Activated T-helper 1 cell treated with anti-CD3 and anti-CD28 coated beads, Interleukin-12 subunit alpha, Interleukin-12 subunit beta, Interleukin-2, Interleukin-4 antibody, amounts not matched to agents 30 ng/mL and 10 ng/mL and 1 ng/mL, durations not matched to agents 14 hours and 24 hours and 36 hours (primary cell): ENCODE measurements around the gene MTMR10. TPM values are rescaled to one million over a fixed set of nuclear protein-coding genes. Genes with fewer than 3 reads are reported as not detected.
A peak's percentile ranks its signal among the peaks of the same experiment; 100 is the strongest.

Source experiments
- DNase-seq: peaks from one replicate; pipeline ENCODE4 v3.0.0; 2021; ENCODE audit warnings: low spot score
- H3K27ac Mint-ChIP-seq: one replicate; pipeline ENCODE4 v1.8.0; 2021; ENCODE audit warnings: mild to moderate bottlenecking, mixed read lengths
- H3K27me3 Mint-ChIP-seq: one replicate; pipeline ENCODE4 v1.8.0; 2022; ENCODE audit warnings: mild to moderate bottlenecking, moderate library complexity, mixed read lengths; ENCODE audit not compliant: insufficient read depth
- H3K36me3 Mint-ChIP-seq: one replicate; pipeline ENCODE4 v1.8.0; 2021; ENCODE audit warnings: low read depth, mixed read lengths
- H3K4me1 Mint-ChIP-seq: one replicate; pipeline ENCODE4 v1.8.0; 2021; ENCODE audit warnings: low read depth, mixed read lengths
- H3K4me3 Mint-ChIP-seq: one replicate; pipeline ENCODE4 v1.8.0; 2021; ENCODE audit warnings: mild to moderate bottlenecking, moderate library complexity, mixed read lengths
- H3K9me3 Mint-ChIP-seq: one replicate; pipeline ENCODE4 v1.8.0; 2021; ENCODE audit warnings: mixed read lengths
- intact Hi-C: fragments of 100-400 bp; cut with micrococcal nuclease; formaldehyde crosslinking; loops from one replicate; pipeline ENCODE4 v1.15.1; 2024
- total RNA-seq: library from RNA; stranded (reverse); gene quantifications from 2 replicates; pipeline ENCODE4 v1.2.3, GENCODE V29; 2022

Gene MTMR10, protein sequence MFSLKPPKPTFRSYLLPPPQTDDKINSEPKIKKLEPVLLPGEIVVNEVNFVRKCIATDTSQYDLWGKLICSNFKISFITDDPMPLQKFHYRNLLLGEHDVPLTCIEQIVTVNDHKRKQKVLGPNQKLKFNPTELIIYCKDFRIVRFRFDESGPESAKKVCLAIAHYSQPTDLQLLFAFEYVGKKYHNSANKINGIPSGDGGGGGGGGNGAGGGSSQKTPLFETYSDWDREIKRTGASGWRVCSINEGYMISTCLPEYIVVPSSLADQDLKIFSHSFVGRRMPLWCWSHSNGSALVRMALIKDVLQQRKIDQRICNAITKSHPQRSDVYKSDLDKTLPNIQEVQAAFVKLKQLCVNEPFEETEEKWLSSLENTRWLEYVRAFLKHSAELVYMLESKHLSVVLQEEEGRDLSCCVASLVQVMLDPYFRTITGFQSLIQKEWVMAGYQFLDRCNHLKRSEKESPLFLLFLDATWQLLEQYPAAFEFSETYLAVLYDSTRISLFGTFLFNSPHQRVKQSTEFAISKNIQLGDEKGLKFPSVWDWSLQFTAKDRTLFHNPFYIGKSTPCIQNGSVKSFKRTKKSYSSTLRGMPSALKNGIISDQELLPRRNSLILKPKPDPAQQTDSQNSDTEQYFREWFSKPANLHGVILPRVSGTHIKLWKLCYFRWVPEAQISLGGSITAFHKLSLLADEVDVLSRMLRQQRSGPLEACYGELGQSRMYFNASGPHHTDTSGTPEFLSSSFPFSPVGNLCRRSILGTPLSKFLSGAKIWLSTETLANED
- 11.8 and 13.4 TPM in 2 replicates for total RNA-seq

DNA sequence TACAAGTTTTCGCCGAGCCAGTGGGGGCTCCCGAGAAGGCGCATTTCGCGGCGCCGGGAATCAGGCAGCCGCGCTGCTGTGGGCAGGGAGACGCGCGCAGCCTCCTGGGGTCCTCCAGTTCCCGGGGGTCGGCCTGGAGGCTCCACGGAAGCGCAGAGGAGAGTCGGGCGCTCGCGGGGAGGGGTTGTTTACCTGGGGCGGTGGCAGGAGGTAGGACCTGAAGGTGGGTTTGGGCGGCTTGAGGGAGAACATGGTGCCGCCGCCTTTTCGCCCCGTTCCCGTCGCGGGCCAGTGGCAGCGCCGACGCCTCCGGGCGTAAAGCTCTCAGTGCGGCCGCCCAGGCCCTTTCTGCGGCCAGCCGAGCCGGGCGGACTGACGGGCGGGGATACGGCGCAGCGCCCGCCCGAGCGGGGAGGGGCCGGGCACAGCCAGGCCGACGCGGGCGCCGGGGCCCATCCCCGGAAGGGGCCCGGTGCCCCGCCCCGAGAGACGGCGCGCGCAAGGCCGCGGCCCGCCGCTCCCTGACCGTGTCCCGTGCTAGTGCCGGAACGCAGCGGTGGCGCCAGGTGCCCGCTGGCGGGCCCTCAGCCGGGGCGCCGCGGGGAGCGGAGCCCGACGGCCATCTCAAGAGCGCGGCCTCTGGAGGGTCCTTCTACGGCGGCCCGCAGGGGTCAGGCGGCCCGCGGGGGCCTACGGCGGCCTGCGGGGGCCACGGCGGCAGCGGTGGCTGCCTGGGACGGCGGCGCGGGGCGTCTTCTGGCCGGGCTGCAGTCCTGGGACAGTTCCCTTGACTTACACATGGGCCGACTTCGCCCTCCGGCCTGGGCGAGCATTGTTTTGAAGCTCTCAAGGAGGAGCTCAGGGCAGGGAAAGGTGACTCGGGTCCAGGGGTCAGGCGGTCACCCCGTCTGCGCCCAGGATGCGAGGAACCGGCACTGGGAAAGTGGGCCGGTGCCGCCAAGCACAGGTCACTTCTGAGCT lies at the start of gene MTMR10:
Gene MTMR10 (minus strand): TSS at position 374 of the 981 bp plus-strand sequence. CDS start 122 bp downstream, at position 252.
- Mint-ChIP-seq H3K9me3 (no peaks in the 10 kb centered on the region), H3K4me1 (peaks cover 26% of the 10 kb centered on the region)

DNA sequence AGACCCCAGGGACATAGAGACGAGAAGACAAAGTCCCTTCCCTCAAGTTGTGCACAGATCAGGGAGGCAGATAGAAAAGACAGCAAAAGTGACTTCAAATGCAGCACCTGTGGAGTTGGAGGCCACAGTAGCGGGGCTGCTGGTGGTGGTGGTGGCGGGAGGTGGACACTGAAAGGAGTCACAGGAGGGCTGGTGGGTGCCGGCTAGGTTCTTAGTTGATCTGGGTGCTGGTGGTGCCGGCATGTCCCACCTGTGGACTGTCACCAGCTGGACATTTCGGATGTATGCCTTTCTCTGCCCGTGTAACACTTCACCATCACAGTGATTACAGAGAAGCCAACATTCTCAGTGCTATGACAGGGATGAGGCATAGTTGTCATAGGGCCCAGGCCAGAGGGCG lies 49.2 kb upstream of the MTMR10 start:
- H3K36me3 Mint-ChIP-seq, result no peaks in the 10 kb centered on the region
- intact Hi-C loops, result no loop called here
- no peak overlapping the region for H3K4me3 Mint-ChIP-seq
- DNase-seq, result no peak
- H3K27ac Mint-ChIP-seq, result no peak overlapping the region
- H3K9me3 Mint-ChIP-seq, result no peaks in the 10 kb centered on the region
- peaks cover 14% of the 10 kb centered on the region for H3K27me3 Mint-ChIP-seq
- no peaks in the 10 kb centered on the region for H3K4me1 Mint-ChIP-seq

More for the DNA sequence above, at the start of gene MTMR10:
- peak; percentile 75 for DNase-seq
- intact Hi-C loops, result loop anchor here (1.0 to 5.0 kb wide), 5 partner anchors 88 to 446 kb away; partner anchors contain the start of genes FAN1 and KLF13
- Mint-ChIP-seq H3K4me3 (peak within 1 kb of the TSS; percentile 93), H3K27me3 (peaks cover 4% of the 10 kb centered on the region), H3K36me3 (peaks cover 3% of the 10 kb centered on the region), H3K27ac (peak within 1 kb of the TSS; percentile 85)

DNA sequence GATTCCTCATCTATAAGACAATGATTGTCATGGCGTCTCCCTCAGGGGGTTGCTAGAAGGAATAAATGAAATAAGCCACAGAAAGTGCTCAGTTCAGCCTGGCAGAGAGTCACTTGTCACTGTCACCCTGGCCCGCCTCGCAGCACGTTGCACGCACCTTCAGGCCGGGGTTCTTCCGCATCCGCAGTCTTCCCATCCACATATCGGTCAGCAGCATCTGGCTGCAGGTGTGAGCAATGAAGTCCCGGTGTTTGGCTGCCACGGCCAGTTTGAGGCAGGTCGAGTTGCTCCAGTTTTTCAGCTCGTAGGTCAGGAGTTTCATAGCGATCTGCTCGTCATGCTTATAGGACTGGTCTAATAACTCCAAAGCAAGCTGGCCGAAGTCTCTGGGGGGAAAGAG lies 48.5 kb upstream of the MTMR10 start:
- no peak overlapping the region for H3K4me3 Mint-ChIP-seq
- intact Hi-C loops, result no loop called here
- DNase-seq, result no peak

DNA sequence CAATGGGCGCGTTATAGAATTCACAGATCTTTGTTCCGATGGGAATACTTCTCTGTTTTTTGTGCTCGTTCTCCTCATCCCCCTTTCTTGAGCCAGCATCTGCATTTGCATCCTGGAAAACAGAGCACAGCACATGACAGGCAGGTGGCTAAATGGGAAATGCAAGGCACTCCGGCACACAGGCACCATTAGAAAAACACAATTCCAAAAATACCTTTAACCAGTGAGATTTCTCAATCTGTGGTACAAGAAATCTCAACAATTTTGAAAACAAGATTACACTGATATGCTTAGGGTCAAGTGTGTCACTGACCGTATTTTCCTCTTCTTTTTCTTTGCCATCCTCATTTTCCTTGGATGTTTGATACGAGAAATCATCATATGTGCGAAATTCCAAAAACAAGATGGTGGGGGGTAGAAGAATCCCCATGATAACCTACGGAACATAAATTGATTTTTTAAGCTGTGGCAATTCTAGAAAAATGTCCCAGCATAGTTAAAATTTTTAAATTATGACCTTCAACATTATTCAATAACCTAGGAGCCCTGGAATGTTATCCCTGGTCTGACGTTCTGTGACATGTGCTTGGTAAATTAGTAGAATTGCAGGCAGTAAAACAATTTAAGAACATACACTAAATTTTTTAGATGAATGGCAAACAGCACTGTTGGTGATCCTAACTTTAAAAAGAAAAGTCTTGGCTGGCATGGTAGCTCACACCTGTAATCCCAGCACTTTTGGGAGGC lies 46.5 kb upstream of the MTMR10 start:
- Mint-ChIP-seq H3K4me3 (no peak overlapping the region), H3K9me3 (no peaks in the 10 kb centered on the region), H3K27ac (no peak overlapping the region), H3K27me3 (peaks cover 3% of the 10 kb centered on the region), H3K36me3 (no peaks in the 10 kb centered on the region), H3K4me1 (no peaks in the 10 kb centered on the region)
- no peak for DNase-seq
- intact Hi-C loops, result no loop called here

More for the DNA sequence above, 48.5 kb upstream of the MTMR10 start:
- no peaks in the 10 kb centered on the region for H3K4me1 Mint-ChIP-seq
- H3K27me3 Mint-ChIP-seq, result peaks cover 14% of the 10 kb centered on the region
- H3K36me3 Mint-ChIP-seq, result no peaks in the 10 kb centered on the region
- H3K9me3 Mint-ChIP-seq, result no peaks in the 10 kb centered on the region
- H3K27ac Mint-ChIP-seq, result no peak overlapping the region

DNA sequence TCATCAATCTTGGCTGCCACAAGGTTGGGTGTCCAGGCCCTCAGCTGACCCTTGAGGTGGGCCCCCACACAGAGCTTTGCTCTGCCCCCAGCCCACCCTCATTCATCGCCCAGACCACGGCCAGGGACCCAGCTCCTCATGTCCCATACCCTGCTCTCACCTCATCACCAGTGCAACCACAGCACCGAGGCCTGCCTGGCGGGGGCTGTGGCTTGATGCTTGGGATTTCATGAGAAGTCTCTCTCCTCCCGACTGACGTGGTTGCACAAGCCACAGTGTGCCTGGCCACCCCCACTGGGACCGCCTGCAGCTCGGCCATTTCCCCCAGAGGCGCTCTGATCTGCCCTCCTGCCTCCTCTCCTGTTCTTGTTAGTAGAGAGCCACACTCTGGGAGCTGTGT lies 45.4 kb upstream of the MTMR10 start:
- intact Hi-C loops, result no loop called here
- H3K9me3 Mint-ChIP-seq, result no peaks in the 10 kb centered on the region
- peaks cover 3% of the 10 kb centered on the region for H3K27me3 Mint-ChIP-seq
- no peak overlapping the region for H3K4me3 Mint-ChIP-seq
- peaks cover 2% of the 10 kb centered on the region for H3K4me1 Mint-ChIP-seq
- H3K36me3 Mint-ChIP-seq, result no peaks in the 10 kb centered on the region
- no peak overlapping the region for H3K27ac Mint-ChIP-seq
- DNase-seq, result no peak

DNA sequence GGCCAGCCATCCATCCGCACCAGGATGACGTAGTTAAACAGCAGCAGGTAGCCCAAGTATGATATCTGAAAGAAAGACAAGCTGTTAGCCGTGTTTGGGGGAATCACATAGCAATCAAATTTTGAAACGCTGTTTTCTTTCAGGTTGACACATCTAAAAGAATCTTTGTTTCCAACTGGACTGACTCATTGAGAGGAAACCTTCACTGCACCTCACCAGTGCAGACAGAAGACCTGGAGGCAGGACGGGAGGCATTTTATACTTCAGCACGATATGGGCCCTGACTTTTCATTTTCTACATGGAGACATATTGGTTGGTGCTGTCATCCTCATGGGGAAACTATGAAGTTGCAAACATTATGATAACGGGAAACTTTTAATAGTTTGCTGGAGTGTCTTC lies 44.2 kb upstream of the MTMR10 start:
- H3K4me3 Mint-ChIP-seq, result no peak overlapping the region
- no peak overlapping the region for H3K27ac Mint-ChIP-seq
- intact Hi-C loops, result no loop called here
- peaks cover 3% of the 10 kb centered on the region for H3K27me3 Mint-ChIP-seq
- no peaks in the 10 kb centered on the region for H3K36me3 Mint-ChIP-seq
- DNase-seq, result no peak
- H3K9me3 Mint-ChIP-seq, result no peaks in the 10 kb centered on the region
- H3K4me1 Mint-ChIP-seq, result peaks cover 8% of the 10 kb centered on the region

DNA sequence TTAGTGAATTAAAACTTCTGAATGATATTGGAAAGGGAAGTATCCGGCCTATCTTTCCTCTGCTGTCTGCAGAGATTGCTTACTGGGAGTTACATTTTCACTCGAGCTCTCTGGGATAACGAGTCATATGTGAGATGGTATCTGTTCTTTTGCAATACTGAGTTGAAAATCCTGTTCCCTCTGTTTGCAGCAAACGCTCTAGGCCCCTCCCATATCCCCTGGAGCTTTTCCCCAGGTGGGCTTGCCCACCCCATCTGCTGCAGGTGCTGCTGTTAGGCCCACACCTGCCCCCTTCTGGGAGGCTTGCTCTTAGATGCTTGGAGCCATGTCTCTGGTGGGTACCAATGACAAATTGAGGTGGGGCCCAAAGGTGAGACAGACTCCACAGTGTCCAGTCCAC lies 42.7 kb upstream of the MTMR10 start:
- Mint-ChIP-seq H3K36me3 (no peaks in the 10 kb centered on the region), H3K9me3 (no peaks in the 10 kb centered on the region), H3K4me3 (no peak overlapping the region), H3K4me1 (peaks cover 8% of the 10 kb centered on the region), H3K27me3 (peaks cover 8% of the 10 kb centered on the region), H3K27ac (no peak overlapping the region)
- intact Hi-C loops, result no loop called here
- no peak for DNase-seq

DNA sequence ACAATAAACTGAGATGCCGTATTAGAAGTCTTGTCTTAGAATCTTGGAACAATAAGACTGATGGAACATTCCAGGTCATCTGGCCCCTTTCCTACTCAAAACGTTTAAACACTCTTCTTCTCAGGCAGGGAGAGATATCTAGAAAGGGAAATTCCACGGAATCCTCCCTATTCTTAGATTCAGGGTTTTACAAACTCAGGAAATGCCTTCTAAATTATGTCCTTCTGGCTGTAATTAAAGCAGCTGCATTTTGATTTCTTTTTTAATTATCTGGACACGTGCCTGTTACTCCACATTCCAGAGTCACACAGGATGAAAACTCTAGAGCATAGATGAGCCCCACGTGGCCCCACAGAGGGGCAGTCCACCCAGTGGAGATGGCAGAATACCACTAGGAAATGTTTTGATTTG lies 41.5 kb upstream of the MTMR10 start:
- intact Hi-C loops, result no loop called here
- DNase-seq, result no peak
- Mint-ChIP-seq H3K9me3 (no peaks in the 10 kb centered on the region), H3K4me3 (no peak overlapping the region), H3K27ac (no peak overlapping the region), H3K36me3 (no peaks in the 10 kb centered on the region), H3K4me1 (peaks cover 8% of the 10 kb centered on the region), H3K27me3 (peaks cover 15% of the 10 kb centered on the region)

DNA sequence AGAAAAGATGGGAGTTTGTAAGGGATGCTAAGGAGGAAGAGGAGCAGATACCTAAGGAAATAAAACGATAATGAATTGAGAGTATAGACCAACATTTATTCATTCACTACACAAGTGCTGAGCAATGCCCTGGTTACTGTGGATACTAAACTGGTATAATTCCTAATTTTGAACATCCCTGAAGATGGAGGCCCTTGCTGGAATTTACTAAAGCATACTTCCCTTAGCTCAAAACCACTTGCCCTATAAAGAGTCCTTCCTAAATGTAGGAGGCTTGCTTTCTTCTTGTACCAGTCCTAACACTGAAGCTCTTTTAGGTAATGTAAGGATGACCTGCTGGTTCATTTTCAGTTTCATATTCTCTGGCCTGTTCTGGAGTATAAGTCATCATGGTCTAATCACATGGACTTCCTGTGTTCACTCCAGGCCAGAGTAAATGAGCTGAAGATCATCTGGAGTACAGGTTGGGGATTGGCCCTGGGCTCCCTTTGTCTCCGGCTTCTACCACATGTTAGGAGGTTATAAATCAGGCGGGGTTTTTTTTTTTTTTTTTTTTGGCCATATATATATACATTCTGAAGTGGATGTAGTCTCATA lies 40.1 kb upstream of the MTMR10 start:
- no peak overlapping the region for H3K27ac Mint-ChIP-seq
- DNase-seq, result no peak
- H3K27me3 Mint-ChIP-seq, result peaks cover 26% of the 10 kb centered on the region
- peaks cover 8% of the 10 kb centered on the region for H3K4me1 Mint-ChIP-seq
- no peaks in the 10 kb centered on the region for H3K9me3 Mint-ChIP-seq
- H3K36me3 Mint-ChIP-seq, result no peaks in the 10 kb centered on the region
- no peak overlapping the region for H3K4me3 Mint-ChIP-seq
- intact Hi-C loops, result no loop called here

DNA sequence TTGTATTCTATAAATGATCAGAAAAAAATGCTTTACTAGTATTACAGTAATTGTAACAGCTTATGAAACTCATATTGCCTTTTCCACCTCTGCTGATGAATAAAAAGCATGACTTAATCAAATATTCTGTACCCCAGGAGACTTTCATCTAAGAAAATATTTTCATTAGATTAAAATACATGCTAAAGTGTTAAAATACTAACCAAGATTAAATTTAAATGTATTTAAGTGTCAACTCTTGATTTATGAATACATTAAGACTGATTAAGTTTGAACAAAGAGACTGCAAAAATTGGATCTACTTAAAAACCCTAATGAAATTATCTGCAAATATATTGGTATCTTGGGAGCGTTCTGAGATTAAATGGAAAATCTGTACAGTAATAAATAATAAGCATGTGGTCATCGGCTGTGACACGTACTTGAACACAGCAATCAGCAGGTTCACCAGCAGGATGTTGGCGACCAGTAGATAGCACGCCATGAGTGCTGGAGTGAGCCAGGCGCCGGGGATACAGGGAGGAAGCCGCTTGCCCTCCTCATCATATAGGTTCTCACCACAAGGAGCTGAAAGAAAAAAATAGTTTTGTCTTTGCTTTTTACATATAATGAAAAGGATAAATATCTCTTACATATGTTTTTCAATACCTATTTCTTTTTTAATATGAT lies 36.6 kb upstream of the MTMR10 start:
- H3K27ac Mint-ChIP-seq, result no peak overlapping the region
- no peak overlapping the region for H3K4me3 Mint-ChIP-seq
- intact Hi-C loops, result no loop called here
- no peaks in the 10 kb centered on the region for H3K9me3 Mint-ChIP-seq
- peaks cover 8% of the 10 kb centered on the region for H3K4me1 Mint-ChIP-seq
- H3K27me3 Mint-ChIP-seq, result peaks cover 34% of the 10 kb centered on the region
- H3K36me3 Mint-ChIP-seq, result no peaks in the 10 kb centered on the region
- no peak for DNase-seq

DNA sequence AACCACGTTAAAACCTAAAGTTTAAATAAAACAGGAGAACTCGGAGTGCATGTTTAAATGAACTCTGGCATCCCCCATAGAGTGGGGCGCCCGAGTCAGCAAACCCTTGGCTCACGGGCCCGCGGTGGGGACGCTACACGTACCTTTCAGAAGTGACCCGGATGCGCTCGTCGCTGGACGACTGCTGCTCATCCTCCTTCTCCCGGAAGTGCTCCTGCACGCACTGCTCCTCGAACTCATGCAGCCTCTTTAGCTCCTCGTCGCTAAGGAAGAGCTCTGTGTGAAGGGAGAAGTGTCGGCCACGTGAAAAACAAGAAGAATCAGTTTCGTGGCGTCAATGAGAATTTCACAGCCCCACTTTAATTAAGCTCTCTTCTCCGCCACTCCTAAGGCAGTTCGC lies 34.6 kb upstream of the MTMR10 start:
- Mint-ChIP-seq H3K4me1 (no peaks in the 10 kb centered on the region), H3K9me3 (no peaks in the 10 kb centered on the region), H3K27ac (no peak overlapping the region), H3K36me3 (no peaks in the 10 kb centered on the region), H3K27me3 (peaks cover 37% of the 10 kb centered on the region), H3K4me3 (no peak overlapping the region)
- intact Hi-C loops, result no loop called here
- DNase-seq, result no peak
